ENCODE data around the gene ZCCHC3.
"Not testable (repeated sequence)": the region's sequence is repeated elsewhere in the genome, so short reads cannot be mapped to it uniquely, and the experiment has no call there.

Gene ZCCHC3

GRCh38 chr20:313948-314347 lies 16.6 kb downstream of the ZCCHC3 start:
- DNase-seq: no peak

GRCh38 chr20:316316-317068 lies 19.1 kb downstream of the ZCCHC3 start:
- DNase-seq: no peak

- peak; percentile 85 to 86 for DNase-seq
Observed at GRCh38 chr20:324177-325044, 27.0 kb downstream of the ZCCHC3 start.

GRCh38 chr20:325045-325888 lies 27.9 kb downstream of the ZCCHC3 start, which contains the start of gene SOX12:
Gene SOX12, plus strand, starts transcription at chr20:325552. Its CDS starts 373 bp downstream, at chr20:325925.
- DNase-seq: peak; percentile 88 to 93

- DNase-seq: peak in 1 of 2 donors; percentile 34
Observed at GRCh38 chr20:325889-326644, 28.7 kb downstream of the ZCCHC3 start.

GRCh38 chr20:326645-327185 lies 29.3 kb downstream of the ZCCHC3 start:
- DNase-seq: no peak

GRCh38 chr20:327186-328026 lies 30.0 kb downstream of the ZCCHC3 start:
- DNase-seq: peak in 1 of 2 donors; percentile 42

- no peak for DNase-seq
Observed at GRCh38 chr20:328027-328974, 30.9 kb downstream of the ZCCHC3 start.

- DNase-seq: no peak
Observed at GRCh38 chr20:328975-329695, 31.8 kb downstream of the ZCCHC3 start.

- DNase-seq: no peak
Observed at GRCh38 chr20:329851-330232, 32.5 kb downstream of the ZCCHC3 start.

- peak; percentile 93 to 95 for DNase-seq
Observed at GRCh38 chr20:330233-331149, 33.1 kb downstream of the ZCCHC3 start.

GRCh38 chr20:334578-334977 lies 37.2 kb downstream of the ZCCHC3 start:
- no peak for DNase-seq

- DNase-seq: not testable (repeated sequence)
Observed at GRCh38 chr20:336040-336439, 38.7 kb downstream of the ZCCHC3 start.

GRCh38 chr20:341682-342081 lies 44.3 kb downstream of the ZCCHC3 start:
- peak; percentile 72 to 84 for DNase-seq

GRCh38 chr20:343107-343506 lies 45.7 kb downstream of the ZCCHC3 start:
- DNase-seq: no peak

- DNase-seq: no peak
Observed at GRCh38 chr20:346033-346639, 48.8 kb downstream of the ZCCHC3 start.

GRCh38 chr20:346640-347316 lies 49.4 kb downstream of the ZCCHC3 start, which contains the start of gene NRSN2:
Gene NRSN2, plus strand, starts transcription at chr20:347111. Its CDS starts 2,533 bp downstream, at chr20:349644.
- DNase-seq: no peak
